ENCODE results near the gene ZDHHC11B.

GRCh38 chr5:821504-821903 is 37.0 kb upstream of the ZDHHC11B start:
- TF ChIP-seq CTCF (IDR thresholded peaks at IDR 0.05; ENCODE audit: low read depth, low read length) = no peak
- TF ChIP-seq POLR2A (IDR thresholded peaks at IDR 0.05; ENCODE audit: extremely low read depth, insufficient read length) = no peak
- no peak for TF ChIP-seq MAX (IDR thresholded peaks at IDR 0.05; ENCODE audit: low read depth, low read length)

Measured in NB4 (cell line).